SU-DHL-6 (cell line): ENCODE data around the gene CFAP20DC.

Source experiments
- H2AFZ ChIP-seq: fragments of 200-600 bp; sonication (generic); 2 replicates; pipeline ENCODE4 v1.6.1; 2014; ENCODE audit warnings: low read depth, mild to moderate bottlenecking, moderate library complexity, mixed read lengths, antibody characterized with exemption, low read length; ENCODE audit not compliant: severe bottlenecking
- H3F3A ChIP-seq: fragments of 200-600 bp; shearing (Covaris generic); 2 replicates; pipeline ENCODE4 v1.6.0; 2016; ENCODE audit warnings: antibody characterized with exemption, mild to moderate bottlenecking; ENCODE audit not compliant: insufficient read depth
- H3K27ac ChIP-seq: fragments of 200-600 bp; sonication (generic); 2 replicates; pipeline ENCODE4 v1.5.1; 2016; ENCODE audit warnings: low read depth, mild to moderate bottlenecking, low read length, moderate library complexity, mixed read lengths
- H3K27me3 ChIP-seq: fragments of 200-600 bp; sonication (generic), shearing (Covaris generic); 2 replicates; pipeline ENCODE4 v1.6.0; 2014; ENCODE audit warnings: mild to moderate bottlenecking, low read length
- H3K36me3 ChIP-seq: fragments of 200-600 bp; sonication (generic); 2 replicates; pipeline ENCODE4 v1.6.1; 2014; ENCODE audit warnings: mild to moderate bottlenecking, low read length, mixed read lengths
- H3K4me2 ChIP-seq: fragments of 300-600, 200-600 bp; shearing (Covaris generic), sonication (generic); 2 replicates; pipeline ENCODE4 v1.6.0; 2014; ENCODE audit warnings: low read length, low read depth, mild to moderate bottlenecking; ENCODE audit not compliant: poor library complexity, severe bottlenecking
- H3K4me3 ChIP-seq: fragments of 200-600 bp; sonication (generic); 2 replicates; pipeline ENCODE4 v1.5.1; 2014; ENCODE audit warnings: antibody characterized with exemption, low read length, mild to moderate bottlenecking, mixed read lengths; ENCODE audit not compliant: insufficient read depth, poor library complexity, severe bottlenecking
- H3K79me2 ChIP-seq: fragments of 200-600 bp; sonication (generic); 2 replicates; pipeline ENCODE4 v1.6.1; 2014; ENCODE audit warnings: mild to moderate bottlenecking, low read length, moderate library complexity; ENCODE audit not compliant: insufficient read depth
- H3K9ac ChIP-seq: fragments of 200-600 bp; sonication (generic); 2 replicates; pipeline ENCODE4 v1.7.0; 2014; ENCODE audit warnings: mild to moderate bottlenecking, low read length
- H3K9me2 ChIP-seq: fragments of 200-600 bp; sonication (generic); replicated peaks from 2 replicates; pipeline ENCODE4 v1.6.1; 2014; ENCODE audit warnings: low read length; ENCODE audit not compliant: insufficient read depth
- H3K9me3 ChIP-seq: fragments of 200-600 bp; sonication (generic); 2 replicates; pipeline ENCODE4 v1.6.1; 2014; ENCODE audit warnings: low read length, mixed read lengths; ENCODE audit not compliant: insufficient read depth
- H4K20me1 ChIP-seq: fragments of 200-600 bp; sonication (generic); 2 replicates; pipeline ENCODE4 v1.6.1; 2014; ENCODE audit warnings: low read depth, mild to moderate bottlenecking, antibody characterized with exemption, low read length, moderate library complexity, mixed read lengths
- CTCF ChIP-seq: fragments of 200-600 bp; sonication (generic); IDR thresholded peaks from one replicate; pipeline ENCODE4 v1.5.1; 2017; ENCODE audit warnings: antibody characterized with exemption, mild to moderate bottlenecking, low read length, moderate library complexity; ENCODE audit not compliant: insufficient read depth, poor library complexity, severe bottlenecking
- EZH2phosphoT487 ChIP-seq: fragments of 200-600 bp; sonication (generic), shearing (Covaris generic); conservative IDR thresholded peaks from 2 replicates; pipeline ENCODE4 v1.6.1; 2018; ENCODE audit warnings: mild to moderate bottlenecking, antibody characterized with exemption, low read length, moderate library complexity, mixed read lengths

CFAP20DC gene

GRCh38 chr3:58799271-58799670, 250.6 kb downstream of the CFAP20DC start:
- Histone ChIP-seq H2AFZ (no peak overlapping the region), H3F3A (no peaks in the 10 kb centered on the region), H3K27ac (no peak overlapping the region), H3K9ac (no peak overlapping the region), H3K9me3 (no peaks in the 10 kb centered on the region), H3K27me3 (no peaks in the 10 kb centered on the region), H3K4me2 (no peak overlapping the region), H4K20me1 (no peaks in the 10 kb centered on the region), H3K36me3 (no peaks in the 10 kb centered on the region), H3K9me2 (no peaks in the 10 kb centered on the region), H3K4me3 (no peak overlapping the region), H3K79me2 (no peaks in the 10 kb centered on the region)
- no peak for TF ChIP-seq CTCF
- TF ChIP-seq EZH2phosphoT487 = no peak

GRCh38 chr3:58798312-58798711, 251.5 kb downstream of the CFAP20DC start:
- no peaks in the 10 kb centered on the region for H3K36me3 ChIP-seq
- no peak overlapping the region for H2AFZ ChIP-seq
- H3K9me2 ChIP-seq = no peaks in the 10 kb centered on the region
- H3F3A ChIP-seq = no peaks in the 10 kb centered on the region
- no peak overlapping the region for H3K9ac ChIP-seq
- no peaks in the 10 kb centered on the region for H4K20me1 ChIP-seq
- H3K79me2 ChIP-seq = no peaks in the 10 kb centered on the region
- H3K9me3 ChIP-seq = no peaks in the 10 kb centered on the region
- H3K4me2 ChIP-seq = no peak overlapping the region
- TF ChIP-seq CTCF = no peak
- TF ChIP-seq EZH2phosphoT487 = no peak
- no peaks in the 10 kb centered on the region for H3K27me3 ChIP-seq
- no peak overlapping the region for H3K4me3 ChIP-seq
- no peak overlapping the region for H3K27ac ChIP-seq

GRCh38 chr3:58794750-58795149, 255.1 kb downstream of the CFAP20DC start:
- H3K9me3 ChIP-seq = no peaks in the 10 kb centered on the region
- no peak overlapping the region for H3K4me3 ChIP-seq
- no peak overlapping the region for H3K4me2 ChIP-seq
- no peak overlapping the region for H2AFZ ChIP-seq
- H3K36me3 ChIP-seq = no peaks in the 10 kb centered on the region
- TF ChIP-seq CTCF (no peak), EZH2phosphoT487 (no peak)
- no peaks in the 10 kb centered on the region for H4K20me1 ChIP-seq
- H3K27me3 ChIP-seq = no peaks in the 10 kb centered on the region
- no peaks in the 10 kb centered on the region for H3K79me2 ChIP-seq
- no peak overlapping the region for H3K9ac ChIP-seq
- no peaks in the 10 kb centered on the region for H3K9me2 ChIP-seq
- H3F3A ChIP-seq = no peaks in the 10 kb centered on the region
- no peak overlapping the region for H3K27ac ChIP-seq
